IMR-90 (cell line): ENCODE measurements around the gene SLC6A9. TPM values are rescaled to one million over a fixed set of nuclear protein-coding genes. Genes with fewer than 3 reads are reported as not detected.

Experiments used
- ATAC-seq: fragments of 200-7000 bp; cut with Tn5 transposase; 2 replicates; pipeline ENCODE4 v1.9.1; 2020; ENCODE audit warnings: low read depth, mild to moderate bottlenecking, moderate library complexity
- BruUV-seq: library from RNA; stranded (reverse); fragments of 400-500 nt; replicated peaks from 2 replicates; lab custom pipeline; 2021; lab: Mats Ljungman, UMichigan
- CTCF ChIA-PET: fragments of 300-600 bp; formaldehyde crosslinking; extraction: SDS; loops from one replicate; lab custom pipeline; 2021; ENCODE audit warnings: antibody characterized with exemption; lab: Yijun Ruan, JAX
- POLR2A ChIA-PET: fragments of 300-600 bp; sonication (Branson Sonifier 250); formaldehyde crosslinking; loops from one replicate; lab custom pipeline; 2022; ENCODE audit warnings: antibody characterized with exemption; ENCODE audit not compliant: unreplicated experiment; lab: Charles Lee
- DNase-seq: peaks from one replicate; pipeline ENCODE4 v3.0.0; 2013
- H2AFZ ChIP-seq: replicated peaks from 2 replicates; pipeline ENCODE3; 2013; ENCODE audit warnings: low read length, mild to moderate bottlenecking; ENCODE audit not compliant: poor library complexity
- H2AK5ac ChIP-seq: 2 replicates; pipeline ENCODE4 v1.6.1; 2013; ENCODE audit warnings: low read depth, low read length, inconsistent platforms
- H2AK9ac ChIP-seq: replicated peaks from 2 replicates; pipeline ENCODE3; 2013; ENCODE audit warnings: mild to moderate bottlenecking, low read depth, low read length, moderate library complexity; ENCODE audit not compliant: poor library complexity
- H2BK120ac ChIP-seq: 2 replicates; pipeline ENCODE4 v1.6.1; 2013; ENCODE audit warnings: low read depth, low read length, inconsistent platforms
- H2BK15ac ChIP-seq: 3 replicates; pipeline ENCODE4 v1.6.1; 2013; ENCODE audit warnings: low read depth, low read length, inconsistent platforms
- H2BK20ac ChIP-seq: 2 replicates; pipeline ENCODE4 v1.6.1; 2013; ENCODE audit warnings: low read depth, mild to moderate bottlenecking, inconsistent platforms, low read length, moderate library complexity
- H2BK5ac ChIP-seq: 2 replicates; pipeline ENCODE4 v1.6.1; 2013; ENCODE audit warnings: mild to moderate bottlenecking, low read depth, low read length, inconsistent platforms; ENCODE audit not compliant: poor library complexity, severe bottlenecking
- H3K14ac ChIP-seq: replicated peaks from 2 replicates; pipeline ENCODE4 v1.6.1; 2013; ENCODE audit warnings: low read depth, low read length, inconsistent platforms
- H3K18ac ChIP-seq: 2 replicates; pipeline ENCODE4 v1.6.1; 2013; ENCODE audit warnings: low read depth, low read length, control low read depth
- H3K23ac ChIP-seq: 2 replicates; pipeline ENCODE4 v1.6.1; 2013; ENCODE audit warnings: low read depth, low read length, inconsistent platforms
- H3K27ac ChIP-seq: 2 replicates; pipeline ENCODE4 v1.5.1; 2013; ENCODE audit warnings: mild to moderate bottlenecking, control low read depth, low read length; ENCODE audit not compliant: insufficient read depth
- H3K27me3 ChIP-seq: 2 replicates; pipeline ENCODE4 v1.6.1; 2013; ENCODE audit warnings: low read length; ENCODE audit not compliant: control insufficient read depth, insufficient read depth
- H3K36me3 ChIP-seq: 2 replicates; pipeline ENCODE4 v1.6.1; 2013; ENCODE audit warnings: low read length, mixed read lengths; ENCODE audit not compliant: control insufficient read depth, insufficient read depth
- H3K4ac ChIP-seq: 2 replicates; pipeline ENCODE4 v1.6.1; 2013; ENCODE audit warnings: low read depth, low read length, inconsistent platforms
- H3K4me1 ChIP-seq: 2 replicates; pipeline ENCODE4 v1.6.1; 2013; ENCODE audit warnings: low read length, mixed read lengths; ENCODE audit not compliant: control insufficient read depth, insufficient read depth
- H3K4me2 ChIP-seq: 2 replicates; pipeline ENCODE4 v1.6.1; 2013; ENCODE audit warnings: low read depth, mild to moderate bottlenecking, control low read depth, low read length, moderate library complexity
- H3K4me3 ChIP-seq: 2 replicates; pipeline ENCODE4 v1.5.1; 2013; ENCODE audit warnings: low read depth, mild to moderate bottlenecking, control low read depth, low read length, moderate library complexity; ENCODE audit not compliant: insufficient read depth
- H3K56ac ChIP-seq: 2 replicates; pipeline ENCODE4 v1.6.1; 2013; ENCODE audit warnings: low read length, inconsistent platforms; ENCODE audit not compliant: insufficient read depth; ENCODE audit errors: extremely low read depth
- H3K79me1 ChIP-seq, 2 experiments: 2 replicates each; pipeline ENCODE4 v1.6.1; 2013; ENCODE audit warnings: low read length in 2 of 2, inconsistent platforms in 1 of 2, low read depth in 1 of 2
- H3K9ac ChIP-seq: 2 replicates; pipeline ENCODE4 v1.6.1; 2013; ENCODE audit warnings: low read depth, low read length, control low read depth
- H3K9me1 ChIP-seq: 2 replicates; pipeline ENCODE4 v1.6.1; 2013; ENCODE audit warnings: low read length, inconsistent platforms; ENCODE audit not compliant: insufficient read depth
- H3K9me3 ChIP-seq: 2 replicates; pipeline ENCODE4 v1.6.1; 2013; ENCODE audit warnings: low read length; ENCODE audit not compliant: control insufficient read depth, insufficient read depth
- H4K20me1 ChIP-seq: 2 replicates; pipeline ENCODE4 v1.6.1; 2013; ENCODE audit warnings: low read length, inconsistent platforms; ENCODE audit not compliant: insufficient read depth
- H4K5ac ChIP-seq: 2 replicates; pipeline ENCODE4 v1.6.1; 2013; ENCODE audit warnings: mild to moderate bottlenecking, low read depth, low read length, control low read depth
- H4K8ac ChIP-seq, 2 experiments: 2 replicates each; pipeline ENCODE4 v1.6.1; 2013; ENCODE audit warnings: low read depth in 2 of 2, low read length in 2 of 2, control low read depth in 1 of 2, inconsistent platforms in 1 of 2
- H4K91ac ChIP-seq: 2 replicates; pipeline ENCODE4 v1.6.1; 2013; ENCODE audit warnings: low read depth, low read length, inconsistent platforms; ENCODE audit not compliant: insufficient read depth
- SMC3 ChIP-seq: fragments of 150-350 bp; IDR thresholded peaks from 2 replicates; pipeline ENCODE4 v1.6.1; 2016; ENCODE audit warnings: low read depth, mild to moderate bottlenecking, antibody characterized with exemption, low read length, moderate library complexity
- WGBS, 2 experiments: methylation state at CpG; one replicate each; pipeline versions ENCODE4 v1.1.5 to v1.1.7; 2013; ENCODE audit warnings: missing lambda C conversion rate in 2 of 2; ENCODE audit not compliant: insufficient read length in 1 of 2; ENCODE audit errors: extremely low coverage in 2 of 2; 5-methylcytosine and 5-hydroxymethylcytosine counted together
- dilution Hi-C: fragments of 300-500 bp; cut with HindIII; formaldehyde crosslinking; loops from one replicate; pipeline ENCODE4 v1.14.3; 2018; ENCODE audit warnings: low sequenced_read_pairs; ENCODE audit not compliant: unreplicated experiment
- in situ Hi-C: fragments of 300-500 bp; cut with MboI; formaldehyde crosslinking; loops from 3 replicates; pipeline ENCODE4 v1.14.3; 2019; ENCODE audit warnings: low sequenced_read_pairs, inconsistent platforms, mixed read lengths
- intact Hi-C: fragments of 100-400 bp; cut with micrococcal nuclease; formaldehyde crosslinking; loops from 2 replicates; pipeline ENCODE4 v1.10.0; 2022
- polyA plus RNA-seq, 3 experiments: library from polyadenylated mRNA; depleted of rRNA; stranded (reverse); fragments of >200 nt; gene quantifications; 2 replicates each; pipeline ENCODE4 v1.2.3, GENCODE V29; 2012; ENCODE audit warnings: low replicate concordance in 1 of 3
- total RNA-seq: library from RNA; depleted of rRNA; stranded (reverse); fragments of >200 nt; gene quantifications from 2 replicates; pipeline ENCODE4 v1.2.3, GENCODE V29; 2012

Gene SLC6A9
- total and polyA plus RNA-seq, 2 of the 4 experiments (the other 2 are of a cell fraction), result 2.0 to 6.6 TPM

DNA sequence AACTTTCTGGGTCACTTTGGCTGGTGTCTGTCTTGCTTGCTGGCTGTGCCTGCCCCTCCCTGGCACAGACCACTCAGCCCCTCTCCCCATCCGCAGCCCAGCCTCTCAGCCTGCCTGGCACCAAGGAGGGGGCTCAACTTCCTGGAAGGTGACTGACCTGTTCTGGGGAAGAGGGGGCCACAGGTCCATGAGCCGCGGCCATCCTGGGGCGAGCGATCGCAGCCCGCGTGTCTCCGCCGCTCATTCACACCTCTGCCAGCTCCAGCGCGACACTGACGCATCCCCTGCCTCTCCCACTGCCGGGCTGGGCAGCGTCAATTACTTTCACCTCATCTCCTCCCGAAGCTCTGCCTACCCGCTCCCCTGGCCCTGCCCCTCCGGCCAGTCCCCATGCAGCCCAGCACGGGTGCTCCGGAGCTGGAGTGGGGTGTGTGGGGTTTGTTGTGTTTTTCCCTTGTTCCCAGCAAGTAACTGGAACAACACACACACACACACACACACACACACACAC lies 14.3 kb downstream of the SLC6A9 start:
- Histone ChIP-seq H2BK15ac (no peak overlapping the region), H3K36me3 (peaks cover 12% of the 10 kb centered on the region; the same call in 1 of the 2 replicates), H2BK120ac (no peak overlapping the region), H3K4me2 (no peak overlapping the region), H3K4me3 (no peak overlapping the region), H4K91ac (no peak overlapping the region), H4K20me1 (no peaks in the 10 kb centered on the region; the same call in 1 of the 2 replicates), H3K9me3 (no peaks in the 10 kb centered on the region), H3K79me1 (no peaks in the 10 kb centered on the region), H2BK20ac (no peak overlapping the region), H3K14ac (no peak overlapping the region), H2AK9ac (no peak overlapping the region), H3K23ac (no peak overlapping the region), H2AK5ac (no peak overlapping the region), H3K9me1 (peaks cover 6% of the 10 kb centered on the region; the same call in 1 of the 2 replicates), H3K9ac (no peak overlapping the region), H2AFZ (no peak overlapping the region), H2BK5ac (no peak overlapping the region), H4K5ac (no peak overlapping the region), H3K4me1 (no peaks in the 10 kb centered on the region), H3K56ac (no peak overlapping the region), H3K18ac (no peak overlapping the region), H3K27me3 (no peaks in the 10 kb centered on the region), H4K8ac (no peak overlapping the region), H3K4ac (no peak overlapping the region), H3K27ac (no peak overlapping the region)
- in situ Hi-C loops (loop anchor here (10.0 kb wide), 1 partner anchor 568 kb away; no protein-coding TSS in a partner anchor), intact Hi-C loops (no loop called here), dilution Hi-C loops (no loop called here)
- ChIA-PET POLR2A (no interaction called here), CTCF (no interaction called here)
- no peak for TF ChIP-seq SMC3
- WGBS, 2 experiments, result no CpG with 5 or more reads among the region's 20 CpGs
- ATAC-seq (no peak), DNase-seq (no peak)
- no TSS peak for BruUV-seq
